ENCODE results near the gene STK11.
"Not testable (repeated sequence)": the region's sequence is repeated elsewhere in the genome, so short reads cannot be mapped to it uniquely, and the experiment has no call there.

STK11 gene

GRCh38 chr19:1169411-1169791 lies 36.2 kb upstream of the STK11 start:
- DNase-seq (ENCODE audit: low read depth, low spot score) = no peak

GRCh38 chr19:1169921-1170885 lies 35.4 kb upstream of the STK11 start:
- no peak for DNase-seq (ENCODE audit: low read depth, low spot score)

GRCh38 chr19:1170938-1171754 lies 34.4 kb upstream of the STK11 start:
- no peak for DNase-seq (ENCODE audit: low read depth, low spot score)

- DNase-seq (ENCODE audit: low read depth, low spot score) = no peak
Measured at GRCh38 chr19:1171755-1172352, 33.7 kb upstream of the STK11 start.

GRCh38 chr19:1172353-1173158 lies 33.0 kb upstream of the STK11 start:
- no peak for DNase-seq (ENCODE audit: low read depth, low spot score)

GRCh38 chr19:1173159-1173844 lies 32.3 kb upstream of the STK11 start:
- DNase-seq (ENCODE audit: low read depth, low spot score) = no peak

GRCh38 chr19:1173845-1174809 lies 31.5 kb upstream of the STK11 start, which contains the start of gene SBNO2:
TSS of gene SBNO2 (minus strand) at chr19:1174268. CDS start at chr19:1154276, 19,992 bp downstream.
- DNase-seq (ENCODE audit: low read depth, low spot score) = peak; percentile 81

GRCh38 chr19:1177322-1178114 lies 28.1 kb upstream of the STK11 start:
- no peak for DNase-seq (ENCODE audit: low read depth, low spot score)

GRCh38 chr19:1181606-1182005 lies 24.0 kb upstream of the STK11 start:
- no peak for DNase-seq (ENCODE audit: low read depth, low spot score)

GRCh38 chr19:1182068-1182467 lies 23.5 kb upstream of the STK11 start:
- DNase-seq (ENCODE audit: low read depth, low spot score) = no peak

- no peak for DNase-seq (ENCODE audit: low read depth, low spot score)
Measured at GRCh38 chr19:1182727-1183126, 22.9 kb upstream of the STK11 start.

GRCh38 chr19:1183543-1184172 lies 21.9 kb upstream of the STK11 start:
- DNase-seq (ENCODE audit: low read depth, low spot score) = no peak

- DNase-seq (ENCODE audit: low read depth, low spot score) = no peak
Measured at GRCh38 chr19:1189419-1189818, 16.2 kb upstream of the STK11 start.

- DNase-seq (ENCODE audit: low read depth, low spot score) = no peak
Measured at GRCh38 chr19:1199531-1199930, 6.0 kb upstream of the STK11 start.

- not testable (repeated sequence) for DNase-seq (ENCODE audit: low read depth, low spot score)
Measured at GRCh38 chr19:1200614-1201013, 5.0 kb upstream of the STK11 start.

- no peak for DNase-seq (ENCODE audit: low read depth, low spot score)
Measured at GRCh38 chr19:1206150-1206863, 729 bp downstream of the STK11 start.

- no peak for DNase-seq (ENCODE audit: low read depth, low spot score)
Measured at GRCh38 chr19:1206864-1207450, 1.4 kb downstream of the STK11 start.

Data from activated naive CD8-positive, alpha-beta T cell treated with anti-CD3 and anti-CD28 coated beads, Interleukin-2, amount 50 U/mL, for 16 hours (primary cell).